NCI-H1930 (cell line): ENCODE results near the gene GPC5.
"Not testable (repeated sequence)": the region's sequence is repeated elsewhere in the genome, so short reads cannot be mapped to it uniquely, and the experiment has no call there.

Experiments used
- DNase-seq, 2 experiments: peaks; one replicate each; lab custom pipeline; 2025; lab: John Stamatoyannopoulos, UW

The GPC5 gene

GRCh38 chr13:92656103-92656502, 1257.7 kb downstream of the GPC5 start:
- no peak for DNase-seq

- DNase-seq = no peak
Measured at GRCh38 chr13:92656648-92657047, 1258.2 kb downstream of the GPC5 start.

- DNase-seq = no peak
Measured at GRCh38 chr13:92657565-92657964, 1259.1 kb downstream of the GPC5 start.

- DNase-seq = no peak
Measured at GRCh38 chr13:92658293-92658692, 1259.9 kb downstream of the GPC5 start.

- no peak for DNase-seq
Measured at GRCh38 chr13:92661406-92661805, 1263.0 kb downstream of the GPC5 start.

- DNase-seq = no peak
Measured at GRCh38 chr13:92668157-92668556, 1269.7 kb downstream of the GPC5 start.

GRCh38 chr13:92670096-92670495, 1271.7 kb downstream of the GPC5 start:
- no peak for DNase-seq

GRCh38 chr13:92671821-92672220, 1273.4 kb downstream of the GPC5 start:
- DNase-seq = no peak

GRCh38 chr13:92676246-92676645, 1277.8 kb downstream of the GPC5 start:
- DNase-seq = no peak

GRCh38 chr13:92677571-92677970, 1279.2 kb downstream of the GPC5 start:
- DNase-seq = no peak

GRCh38 chr13:92679602-92680001, 1281.2 kb downstream of the GPC5 start:
- no peak for DNase-seq

GRCh38 chr13:92681239-92681638, 1282.8 kb downstream of the GPC5 start:
- no peak for DNase-seq

- no peak for DNase-seq
Measured at GRCh38 chr13:92682832-92683517, 1284.6 kb downstream of the GPC5 start.

GRCh38 chr13:92694047-92694446, 1295.6 kb downstream of the GPC5 start:
- DNase-seq = no peak

GRCh38 chr13:92695827-92696226, 1297.4 kb downstream of the GPC5 start:
- DNase-seq = not testable (repeated sequence)

GRCh38 chr13:92716749-92717148, 1318.3 kb downstream of the GPC5 start:
- no peak for DNase-seq

GRCh38 chr13:92717857-92718256, 1319.4 kb downstream of the GPC5 start:
- DNase-seq = no peak

GRCh38 chr13:92719868-92720267, 1321.4 kb downstream of the GPC5 start:
- no peak for DNase-seq

- no peak for DNase-seq
Measured at GRCh38 chr13:92721620-92722019, 1323.2 kb downstream of the GPC5 start.

GRCh38 chr13:92727118-92727517, 1328.7 kb downstream of the GPC5 start:
- no peak for DNase-seq

- no peak for DNase-seq
Measured at GRCh38 chr13:92734068-92734467, 1335.6 kb downstream of the GPC5 start.

GRCh38 chr13:92734545-92734944, 1336.1 kb downstream of the GPC5 start:
- no peak for DNase-seq

- no peak for DNase-seq
Measured at GRCh38 chr13:92735909-92736308, 1337.5 kb downstream of the GPC5 start.

- peak; percentile 49 to 88 for DNase-seq
Measured at GRCh38 chr13:92739306-92739818, 1340.9 kb downstream of the GPC5 start.
